BLaER1 treated with 17β-estradiol and CSF1 and Interleukin-3, amounts not matched to agents 10 nM and 100 nM (cell line): ENCODE measurements around the gene C1QTNF12.
A peak's percentile ranks its signal among the peaks of the same experiment; 100 is the strongest.

Experiments used
- H3K27ac ChIP-seq, 11 experiments: shearing (Covaris generic); formaldehyde crosslinking; 2 replicates each; pipeline ENCODE4 v1.8.1; 2022
- H3K27me3 ChIP-seq, 11 experiments: shearing (Covaris generic); formaldehyde crosslinking; 2 replicates each; pipeline ENCODE4 v1.8.1; 2022
- H3K36me3 ChIP-seq, 11 experiments: shearing (Covaris generic); formaldehyde crosslinking; 2 replicates each; pipeline ENCODE4 v1.8.1; 2022
- H3K4me1 ChIP-seq, 10 experiments: shearing (Covaris generic); formaldehyde crosslinking; 2 replicates each; pipeline ENCODE4 v1.8.1; 2022
- H3K4me2 ChIP-seq, 11 experiments: shearing (Covaris generic); formaldehyde crosslinking; 2 replicates each; pipeline ENCODE4 v1.8.1; 2022
- H3K4me3 ChIP-seq, 10 experiments: shearing (Covaris generic); formaldehyde crosslinking; 2 replicates each; pipeline ENCODE4 v1.8.1; 2022
- H3K9ac ChIP-seq, 11 experiments: shearing (Covaris generic); formaldehyde crosslinking; 2 replicates each; pipeline ENCODE4 v1.8.1; 2022
- H3K9me3 ChIP-seq, 11 experiments: shearing (Covaris generic); formaldehyde crosslinking; replicated peaks in 1 of 11; 2 replicates each; pipeline ENCODE4 v1.8.1; 2022
- H4K20me1 ChIP-seq, 11 experiments: shearing (Covaris generic); formaldehyde crosslinking; 2 replicates each; pipeline ENCODE4 v1.8.1; 2022
- Cebpa-rat ChIP-seq, 11 experiments: shearing (Covaris generic); IDR thresholded peaks; 2 replicates each; pipeline ENCODE4 v1.8.1; 2022

The C1QTNF12 gene

DNA sequence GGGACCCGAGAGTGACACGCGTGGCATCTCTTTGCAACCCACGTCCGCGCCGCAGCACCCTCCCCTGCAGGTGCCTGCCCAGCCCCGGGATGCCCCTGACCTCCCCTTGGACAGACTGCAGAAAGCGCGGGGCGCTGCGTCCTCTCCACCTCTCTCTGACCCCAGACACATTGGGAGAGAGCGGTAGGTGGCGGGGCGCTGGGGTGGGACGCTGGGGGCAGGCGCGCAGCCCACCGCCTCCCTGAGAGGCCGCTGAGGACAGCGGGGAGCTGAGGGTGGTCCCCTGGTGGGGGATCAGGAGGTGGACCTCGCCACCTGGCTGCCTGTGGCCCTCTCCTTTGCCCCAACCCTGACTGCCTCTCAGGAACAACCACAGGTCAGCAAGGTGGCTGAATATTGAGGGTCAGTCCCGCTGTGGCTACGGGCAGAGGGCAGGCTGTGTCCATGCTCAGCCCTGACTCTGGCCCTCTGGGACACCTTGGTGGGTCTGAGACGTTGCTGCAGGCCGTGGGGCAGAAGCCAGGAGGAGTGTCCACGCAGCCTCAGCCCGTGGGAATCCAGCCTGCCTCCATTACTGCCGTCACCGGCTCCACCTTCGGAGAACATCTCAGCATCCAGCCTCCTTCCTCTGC, 27.9 kb upstream of the C1QTNF12 start:
- Histone ChIP-seq H3K4me1 (peaks cover 33 to 42% (median 38%) of the 10 kb centered on the region in 10 experiments), H3K9ac (peak overlapping the region; percentile 97 to 100 (median 99)), H3K27me3 (no peaks in the 10 kb centered on the region), H3K36me3 (peaks cover 0 to 32% (median 25%) of the 10 kb centered on the region in 11 experiments; a peak in 21 of 22 replicates), H3K4me2 (peak overlapping the region; percentile 90 to 99 (median 96)), H4K20me1 (peaks cover 36 to 41% (median 38%) of the 10 kb centered on the region in 11 experiments), H3K9me3 (no peaks in the 10 kb centered on the region), H3K4me3 (peak overlapping the region; percentile 96 to 100 (median 100)), H3K27ac (peak overlapping the region in 9 of 11 experiments; percentile 45 to 99 (median 97); a peak in 19 of 22 replicates)
- TF ChIP-seq Cebpa-rat (IDR thresholded peaks at IDR 0.05) = no peak

DNA sequence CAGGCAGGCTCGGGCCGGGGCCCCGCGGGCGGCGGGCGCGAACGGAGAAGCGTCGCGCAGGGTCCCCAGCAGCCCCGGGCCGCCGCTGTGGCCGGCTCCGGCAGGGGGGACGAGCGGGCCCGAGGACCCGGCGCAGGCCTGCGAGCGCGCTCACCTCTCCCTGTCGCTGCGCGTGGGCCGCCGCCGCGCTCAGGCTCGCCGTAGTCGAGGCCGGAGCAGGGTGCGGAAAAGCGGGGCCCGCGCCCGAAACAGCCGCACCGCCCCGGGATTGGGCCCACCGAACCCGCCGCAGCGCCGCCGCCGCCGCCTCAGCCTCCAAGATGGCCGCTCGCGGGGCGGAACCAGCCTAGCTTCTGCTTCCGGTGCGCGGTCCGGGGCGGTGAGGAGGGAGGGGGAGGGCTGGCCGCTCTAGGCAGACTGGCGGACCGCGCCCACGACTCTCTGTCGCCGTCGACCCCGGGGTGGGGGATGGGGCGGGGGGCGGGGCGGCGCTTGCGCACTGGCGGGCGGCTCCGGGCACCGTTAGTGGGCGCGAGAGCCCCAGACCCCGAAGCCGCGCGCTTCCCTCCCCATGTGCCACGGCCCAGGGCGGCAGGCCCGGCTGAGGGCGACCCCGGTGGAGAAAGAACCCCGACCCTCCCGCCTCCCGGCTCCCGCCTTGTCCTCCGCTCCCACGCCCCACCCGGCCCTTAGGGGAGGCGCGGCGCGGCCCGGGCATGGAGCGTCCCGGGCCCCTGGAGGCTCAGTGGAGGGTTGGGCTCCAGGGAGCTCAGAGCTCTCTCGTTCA, 27.2 kb upstream of the C1QTNF12 start, which contains the start of gene UBE2J2:
UBE2J2 (minus strand) TSS at position 343 of the 787 bp plus-strand sequence. CDS start 5,862 bp downstream, outside the sequence.
- H3K9ac ChIP-seq = peak within 1 kb of the TSS; percentile 97 to 100 (median 99)
- no peaks in the 10 kb centered on the region for H3K9me3 ChIP-seq
- H3K4me1 ChIP-seq = peaks cover 33 to 42% (median 38%) of the 10 kb centered on the region in 10 experiments
- no peaks in the 10 kb centered on the region for H3K27me3 ChIP-seq
- H3K27ac ChIP-seq = peak within 1 kb of the TSS; percentile 92 to 99 (median 97)
- H3K4me2 ChIP-seq = peak within 1 kb of the TSS; percentile 95 to 100 (median 99)
- peaks cover 3 to 40% (median 28%) of the 10 kb centered on the region in 11 experiments; a peak in 21 of 22 replicates for H3K36me3 ChIP-seq
- no peak for TF ChIP-seq Cebpa-rat (IDR thresholded peaks at IDR 0.05)
- peak within 1 kb of the TSS; percentile 96 to 100 (median 100) for H3K4me3 ChIP-seq
- H4K20me1 ChIP-seq = peaks cover 43 to 48% (median 45%) of the 10 kb centered on the region in 11 experiments

DNA sequence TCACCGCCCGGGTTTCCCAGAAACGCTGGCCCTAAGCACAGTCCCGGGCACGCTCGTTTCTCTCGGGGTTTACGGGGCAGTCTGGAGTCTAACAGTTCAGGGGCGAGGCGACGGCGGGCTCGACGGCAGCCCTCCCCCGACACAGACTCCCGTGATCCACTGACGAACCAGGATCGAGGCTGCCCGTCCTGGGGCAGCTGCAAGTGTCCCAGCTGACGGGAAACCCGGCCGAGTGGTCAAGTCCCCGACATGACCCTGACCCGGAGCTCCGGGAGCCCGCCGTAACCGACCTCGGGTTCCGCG, 26.6 kb upstream of the C1QTNF12 start:
- Histone ChIP-seq H3K9ac (peak overlapping the region; percentile 97 to 100 (median 99)), H3K4me3 (peak overlapping the region; percentile 96 to 100 (median 100)), H3K9me3 (no peaks in the 10 kb centered on the region), H3K27me3 (no peaks in the 10 kb centered on the region), H3K4me1 (peaks cover 33 to 42% (median 38%) of the 10 kb centered on the region in 10 experiments), H4K20me1 (peaks cover 49 to 53% (median 50%) of the 10 kb centered on the region in 11 experiments), H3K27ac (peak overlapping the region; percentile 92 to 99 (median 97)), H3K36me3 (peaks cover 9 to 45% (median 33%) of the 10 kb centered on the region in 11 experiments; a peak in 21 of 22 replicates), H3K4me2 (peak overlapping the region; percentile 91 to 100 (median 99))
- no peak for TF ChIP-seq Cebpa-rat (IDR thresholded peaks at IDR 0.05)

DNA sequence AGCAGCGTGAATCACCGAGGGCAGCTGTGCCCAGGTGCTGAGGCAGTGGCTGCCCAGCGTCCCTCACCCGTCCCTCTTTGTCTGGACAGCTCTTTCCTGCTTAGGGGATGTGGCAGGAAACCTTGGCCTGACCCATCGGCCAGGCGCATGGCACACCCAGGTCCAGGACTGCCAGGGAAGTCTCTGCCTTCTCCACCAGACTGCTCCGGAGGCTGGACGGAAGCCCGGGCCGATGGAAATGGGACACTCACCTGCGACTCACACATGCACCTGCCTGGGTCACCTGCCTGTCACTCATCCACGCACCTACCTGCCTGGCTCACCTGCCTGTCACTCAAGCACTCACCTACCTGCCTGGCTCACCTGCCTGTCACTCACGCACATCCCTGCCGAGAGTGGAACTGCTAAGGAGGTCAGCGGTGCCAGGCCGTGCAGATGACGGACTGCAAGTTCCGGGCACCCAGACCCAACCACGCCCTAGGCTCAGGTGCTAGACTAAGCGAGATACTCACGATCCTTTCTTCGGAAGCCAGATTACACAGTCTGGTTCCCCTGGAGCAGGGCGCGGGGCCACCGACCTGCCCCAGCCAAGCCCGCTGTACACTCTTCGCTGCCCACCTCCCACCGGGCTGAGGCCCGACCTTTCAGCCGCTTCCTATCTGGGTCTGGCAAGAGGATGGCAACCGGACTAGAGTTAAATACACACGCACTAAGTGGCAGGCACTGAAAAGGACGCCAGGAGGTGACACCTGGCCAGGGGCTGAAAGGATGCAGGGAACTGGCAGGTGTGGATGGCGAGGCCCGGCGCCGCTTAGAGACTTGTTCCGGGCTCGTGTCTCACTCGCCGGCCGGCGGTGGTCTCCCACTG, 26.1 kb upstream of the C1QTNF12 start:
- no peak for TF ChIP-seq Cebpa-rat (IDR thresholded peaks at IDR 0.05)
- peak overlapping the region; percentile 92 to 99 (median 97) for H3K27ac ChIP-seq

DNA sequence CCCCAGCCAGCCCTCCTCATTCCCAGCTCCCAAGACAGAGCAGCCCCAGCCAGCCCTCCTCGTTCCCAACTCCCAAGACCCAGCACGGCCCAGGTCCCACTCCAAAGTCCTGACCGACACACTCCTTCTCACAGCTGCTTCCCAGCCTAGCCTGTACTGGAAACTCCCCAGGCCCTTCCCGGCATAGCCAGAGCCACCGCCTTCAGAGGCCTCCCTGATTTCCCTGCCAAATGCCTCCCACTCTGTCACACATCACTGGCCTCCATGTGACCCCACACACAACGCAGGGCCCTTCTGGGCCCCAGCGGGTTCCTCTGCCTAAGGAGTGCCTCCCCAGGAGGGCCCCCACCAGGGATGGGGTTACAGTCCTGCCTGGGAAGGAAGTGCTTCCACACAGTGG, 24.3 kb upstream of the C1QTNF12 start:
- peaks cover 33 to 42% (median 38%) of the 10 kb centered on the region in 10 experiments for H3K4me1 ChIP-seq
- H3K4me3 ChIP-seq = no peak overlapping the region
- H3K4me2 ChIP-seq = peak overlapping the region; percentile 91 to 100 (median 99)
- H3K9ac ChIP-seq = peak overlapping the region; percentile 19 to 100 (median 99); a peak in 16 of 22 replicates
- no peaks in the 10 kb centered on the region for H3K9me3 ChIP-seq
- H3K27ac ChIP-seq = peak overlapping the region in 5 of 11 experiments; percentile 2 to 27 (median 23); a peak in 3 of 22 replicates
- H4K20me1 ChIP-seq = peaks cover 72 to 77% (median 73%) of the 10 kb centered on the region in 11 experiments
- TF ChIP-seq Cebpa-rat (IDR thresholded peaks at IDR 0.05) = no peak
- no peaks in the 10 kb centered on the region for H3K27me3 ChIP-seq
- H3K36me3 ChIP-seq = peaks cover 27 to 68% (median 56%) of the 10 kb centered on the region in 11 experiments

More for the DNA sequence above, 26.1 kb upstream of the C1QTNF12 start:
- Histone ChIP-seq H3K9me3 (no peaks in the 10 kb centered on the region), H3K4me3 (peak overlapping the region; percentile 96 to 100 (median 100)), H3K4me1 (peaks cover 33 to 42% (median 38%) of the 10 kb centered on the region in 10 experiments), H3K9ac (peak overlapping the region; percentile 97 to 100 (median 99)), H3K36me3 (peaks cover 14 to 51% (median 39%) of the 10 kb centered on the region in 11 experiments), H3K27me3 (no peaks in the 10 kb centered on the region), H4K20me1 (peaks cover 54 to 59% (median 56%) of the 10 kb centered on the region in 11 experiments), H3K4me2 (peak overlapping the region; percentile 91 to 100 (median 99))

DNA sequence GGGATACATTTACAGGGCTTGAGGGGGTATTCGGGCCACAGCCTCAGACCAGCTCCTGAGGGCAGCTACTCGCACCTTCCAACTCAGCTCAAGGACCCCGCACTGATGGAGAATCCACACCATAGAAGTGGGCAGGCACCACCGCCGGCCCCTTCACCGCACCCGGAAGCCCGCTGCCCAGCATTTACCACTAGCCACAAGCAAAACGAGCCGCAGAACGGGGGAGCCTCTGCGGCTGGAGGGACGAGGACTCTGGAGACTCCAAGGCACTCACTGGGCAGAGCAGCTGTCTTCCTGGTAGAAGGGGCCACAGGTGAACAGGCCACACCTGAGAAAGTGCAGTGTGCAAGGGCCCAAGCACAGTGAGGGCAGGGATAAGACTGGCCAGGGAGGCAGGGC, 21.8 kb upstream of the C1QTNF12 start:
- TF ChIP-seq Cebpa-rat (IDR thresholded peaks at IDR 0.05) = no peak
- no peak overlapping the region for H3K4me2 ChIP-seq
- no peak overlapping the region for H3K27ac ChIP-seq
- H3K4me3 ChIP-seq = no peak overlapping the region
- H3K9me3 ChIP-seq = no peaks in the 10 kb centered on the region
- H3K4me1 ChIP-seq = peaks cover 31 to 48% (median 40%) of the 10 kb centered on the region in 10 experiments
- H3K27me3 ChIP-seq = no peaks in the 10 kb centered on the region
- H4K20me1 ChIP-seq = peaks cover 91 to 100% (median 98%) of the 10 kb centered on the region in 11 experiments
- peaks cover 52 to 94% (median 81%) of the 10 kb centered on the region in 11 experiments for H3K36me3 ChIP-seq
- H3K9ac ChIP-seq = peak overlapping the region in 1 of 11 experiments; percentile 9; a peak in 1 of 22 replicates

DNA sequence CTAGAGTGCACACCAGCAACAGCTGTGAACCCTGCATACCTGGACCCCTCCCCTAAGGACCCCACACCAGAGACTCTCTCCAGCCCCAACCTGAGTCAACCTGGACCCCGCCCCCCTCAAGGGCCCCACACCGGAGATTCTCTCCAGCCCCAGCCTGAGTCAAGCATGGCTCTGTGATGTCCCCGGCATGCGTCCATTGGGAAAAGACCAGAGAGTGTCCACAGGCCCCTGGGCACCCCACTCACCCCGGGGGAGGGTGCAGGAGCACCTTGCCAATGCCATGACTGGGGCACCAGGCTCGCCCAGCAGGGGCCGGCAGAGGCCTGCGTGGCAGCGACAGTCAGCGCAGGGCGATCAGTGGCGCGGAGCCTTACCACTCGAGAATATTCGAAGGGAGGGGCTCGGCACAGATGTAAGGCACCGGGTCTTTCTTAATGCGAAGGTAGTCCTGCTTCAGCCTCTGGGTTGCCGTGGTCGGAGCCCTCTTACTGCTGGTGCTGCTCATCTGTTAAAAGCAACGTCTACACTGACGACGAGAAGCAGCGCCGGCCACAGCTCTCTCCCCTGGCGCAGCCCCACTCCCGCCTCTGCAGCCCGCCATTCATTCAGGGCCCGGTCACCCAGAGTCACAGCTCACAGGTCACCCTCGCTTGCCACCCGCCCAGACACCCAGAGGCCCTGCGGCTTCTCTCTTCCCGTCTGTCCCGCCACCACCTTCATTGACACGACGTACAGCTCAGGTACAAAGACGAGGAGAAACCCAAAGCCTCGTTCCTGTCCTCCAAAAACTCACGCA, 21.2 kb upstream of the C1QTNF12 start:
- H3K4me2 ChIP-seq = no peak overlapping the region
- H4K20me1 ChIP-seq = peaks cover 91 to 100% (median 100%) of the 10 kb centered on the region in 11 experiments
- H3K4me1 ChIP-seq = peaks cover 34 to 53% (median 44%) of the 10 kb centered on the region in 10 experiments
- H3K27ac ChIP-seq = no peak overlapping the region
- peaks cover 58 to 100% (median 87%) of the 10 kb centered on the region in 11 experiments for H3K36me3 ChIP-seq
- no peak for TF ChIP-seq Cebpa-rat (IDR thresholded peaks at IDR 0.05)
- H3K9me3 ChIP-seq = no peaks in the 10 kb centered on the region
- no peaks in the 10 kb centered on the region for H3K27me3 ChIP-seq
- 0 out of 22 replicates have a peak overlapping the region, but pooled peaks of 1 of the 11 experiments have one; percentile 9 for H3K9ac ChIP-seq
- no peak overlapping the region for H3K4me3 ChIP-seq
